ENCODE data around the gene GFOD2.
"Not testable (repeated sequence)": the region's sequence is repeated elsewhere in the genome, so short reads cannot be mapped to it uniquely, and the experiment has no call there.

Gene GFOD2, protein sequence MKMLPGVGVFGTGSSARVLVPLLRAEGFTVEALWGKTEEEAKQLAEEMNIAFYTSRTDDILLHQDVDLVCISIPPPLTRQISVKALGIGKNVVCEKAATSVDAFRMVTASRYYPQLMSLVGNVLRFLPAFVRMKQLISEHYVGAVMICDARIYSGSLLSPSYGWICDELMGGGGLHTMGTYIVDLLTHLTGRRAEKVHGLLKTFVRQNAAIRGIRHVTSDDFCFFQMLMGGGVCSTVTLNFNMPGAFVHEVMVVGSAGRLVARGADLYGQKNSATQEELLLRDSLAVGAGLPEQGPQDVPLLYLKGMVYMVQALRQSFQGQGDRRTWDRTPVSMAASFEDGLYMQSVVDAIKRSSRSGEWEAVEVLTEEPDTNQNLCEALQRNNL

DNA sequence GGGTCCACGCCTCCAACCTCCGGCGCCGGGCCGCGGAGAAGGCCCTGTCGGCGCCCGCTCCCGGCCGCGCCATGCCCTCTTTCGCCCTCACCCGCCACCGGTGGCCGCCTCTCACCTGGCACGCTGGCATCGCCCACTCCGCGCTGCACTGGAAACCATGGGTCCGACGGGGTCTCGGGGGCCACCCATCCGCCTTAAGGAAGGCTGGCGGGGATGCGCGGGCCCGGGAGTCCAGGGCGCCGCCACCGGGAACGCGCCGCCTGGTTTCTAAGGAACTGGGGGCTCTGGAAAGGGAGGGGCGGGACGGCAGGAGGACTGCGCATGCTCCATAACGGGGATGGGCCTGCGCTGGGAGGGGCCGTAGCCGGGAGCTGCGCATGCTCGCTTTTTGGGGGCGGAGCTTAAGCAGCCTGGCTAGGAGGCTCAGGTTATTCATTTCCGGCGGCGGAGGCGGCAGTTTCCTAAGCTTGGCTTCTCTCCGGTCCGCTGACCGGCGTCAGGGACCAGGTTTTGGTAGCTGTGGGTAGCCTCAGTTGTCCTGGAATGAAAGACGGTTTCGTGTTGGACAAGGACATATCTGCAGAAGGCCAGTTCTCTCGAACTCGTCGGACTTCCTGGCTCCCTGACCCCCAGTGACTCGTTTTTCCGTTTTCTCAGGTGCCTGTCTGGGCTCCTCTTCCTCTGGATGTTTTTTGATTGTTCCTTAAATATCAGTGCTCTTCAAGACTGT, at the start of gene GFOD2:
Gene GFOD2, minus strand, starts transcription at position 269 of the 730 bp plus-strand sequence. CDS start 33,601 bp downstream, outside the sequence.
- peak; percentile 69 for DNase-seq

DNA sequence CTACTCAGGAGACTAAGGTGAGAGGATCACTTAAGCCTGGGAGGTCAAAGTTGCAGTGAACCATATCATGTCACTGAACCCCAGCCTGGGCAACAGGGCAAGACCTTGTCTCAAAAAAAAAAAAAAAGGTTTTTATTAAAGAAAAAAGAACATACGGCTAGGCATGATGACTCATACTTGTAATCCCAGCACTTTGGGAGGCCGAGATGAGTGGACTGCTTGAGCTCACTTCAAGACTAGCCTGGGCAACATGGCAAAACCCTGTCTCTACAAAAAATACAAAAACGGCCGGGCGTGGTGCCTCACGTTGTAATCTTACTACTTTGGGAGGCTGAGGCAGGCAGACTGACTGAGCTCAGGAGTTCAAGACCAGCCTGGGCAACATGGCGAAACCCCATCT, 48.8 kb upstream of the GFOD2 start:
- DNase-seq, result no peak

DNA sequence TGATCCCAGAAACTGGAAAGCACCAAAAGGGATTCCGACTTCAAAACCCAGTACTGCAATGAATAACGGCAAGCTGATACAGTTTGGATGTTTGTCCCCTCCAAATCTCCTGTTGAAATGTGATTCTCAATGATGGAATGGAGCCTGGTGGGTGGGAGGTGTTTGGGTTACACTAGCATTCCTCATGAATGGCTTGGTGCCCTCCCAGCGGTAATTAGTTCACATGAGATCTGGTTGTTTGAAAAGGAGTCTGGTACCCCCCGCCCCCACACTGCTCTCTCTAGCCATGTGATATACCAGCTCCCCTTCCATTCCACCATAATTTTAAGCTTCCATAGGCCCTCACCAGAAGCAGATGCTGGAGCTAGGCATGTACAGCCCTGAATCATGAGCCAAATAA, 47.2 kb upstream of the GFOD2 start:
- no peak for DNase-seq

DNA sequence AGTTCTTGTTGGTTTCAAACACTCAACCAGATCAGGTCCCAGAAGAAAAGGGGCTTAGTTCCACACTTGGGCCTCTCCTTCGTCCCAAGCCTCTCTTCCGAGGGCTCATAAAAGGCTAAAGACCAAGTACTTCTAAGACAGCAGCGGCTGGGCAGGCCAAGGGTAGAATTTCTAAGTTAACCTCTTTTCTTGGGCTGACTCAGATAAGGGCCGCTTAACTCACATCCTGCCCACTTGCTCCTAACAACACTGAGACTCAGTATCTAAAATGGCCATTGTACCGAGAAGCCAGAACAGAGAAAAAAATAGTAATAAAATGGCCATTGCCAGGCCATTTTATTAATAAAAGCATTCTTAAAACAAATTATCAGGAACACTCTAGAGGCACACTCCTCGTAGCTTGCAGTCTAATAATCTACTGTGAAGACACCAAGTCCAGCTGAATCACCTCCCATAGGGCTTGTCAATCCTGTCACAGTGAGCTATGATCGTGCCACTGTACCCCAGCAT, 45.1 kb upstream of the GFOD2 start:
- no peak for DNase-seq

DNA sequence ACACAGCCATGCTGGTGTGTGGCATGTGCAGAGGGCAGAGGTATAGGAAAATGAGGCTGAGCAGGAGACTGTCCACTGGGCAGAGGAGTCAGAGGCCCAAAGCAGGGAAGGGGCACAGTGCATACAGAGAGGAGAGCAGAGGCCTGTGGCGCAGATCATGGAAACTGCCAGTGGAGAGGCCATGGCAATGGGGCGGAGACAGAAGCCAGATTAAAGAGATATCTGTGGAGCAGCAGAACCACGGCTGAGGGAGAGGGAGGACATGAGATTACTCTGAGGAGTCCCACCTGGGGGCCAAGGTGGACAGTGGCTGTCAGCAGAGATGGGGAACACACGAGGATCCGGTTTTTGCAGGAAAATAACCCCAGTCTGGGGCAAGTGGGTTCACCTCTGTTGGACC, 44.0 kb upstream of the GFOD2 start:
- DNase-seq, result no peak

DNA sequence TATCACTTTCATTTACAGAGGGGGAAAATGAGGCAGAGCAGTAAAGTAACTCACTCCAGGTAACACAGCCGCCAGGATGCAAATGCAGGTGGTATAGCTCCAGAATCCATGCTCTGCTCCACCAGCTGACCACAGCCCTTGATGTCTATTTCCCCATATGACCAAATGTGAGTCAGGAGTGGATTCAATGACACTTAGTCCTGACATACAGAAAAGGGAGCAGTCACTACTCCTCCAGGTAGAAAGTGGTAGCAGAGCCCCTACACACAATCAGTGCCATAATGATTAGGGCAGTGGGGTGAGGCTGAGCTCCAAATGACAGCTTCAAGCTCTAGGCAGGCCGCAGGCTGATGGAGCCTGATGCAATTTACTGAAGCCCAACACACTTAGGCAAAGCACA, 43.3 kb upstream of the GFOD2 start:
- no peak for DNase-seq

DNA sequence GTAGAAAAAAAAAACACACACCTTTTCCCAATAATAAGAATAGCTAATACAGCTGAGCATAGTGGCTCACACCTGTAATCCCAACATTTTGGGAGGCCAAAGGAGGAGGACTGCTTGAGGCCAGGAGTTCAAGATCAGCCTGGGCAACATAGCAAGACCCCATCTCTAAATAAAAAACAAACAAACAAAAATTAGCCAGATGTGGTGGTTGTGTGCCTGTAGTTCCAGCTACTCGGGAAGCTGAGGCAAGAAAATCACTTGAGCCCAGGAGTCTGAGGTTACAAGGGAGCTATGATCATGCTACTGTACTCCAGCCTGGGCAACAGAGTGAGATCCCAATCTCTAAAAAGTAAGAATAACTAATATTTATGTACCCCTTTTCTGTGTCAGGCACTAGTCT, 42.8 kb upstream of the GFOD2 start:
- no peak for DNase-seq

DNA sequence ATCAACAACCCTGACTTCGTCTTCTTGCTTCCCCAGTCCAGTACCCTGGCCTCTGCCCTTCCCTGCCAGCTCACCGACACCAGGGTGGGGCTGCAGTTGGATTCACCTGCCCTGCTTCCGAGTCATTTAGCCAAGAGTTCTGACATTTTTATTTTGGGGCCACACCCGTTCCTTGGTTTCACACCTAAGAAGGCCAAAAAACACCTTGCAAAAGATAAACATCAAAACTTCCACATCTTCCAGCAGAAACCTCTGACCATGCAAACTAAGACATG, 41.8 kb upstream of the GFOD2 start:
- no peak for DNase-seq

DNA sequence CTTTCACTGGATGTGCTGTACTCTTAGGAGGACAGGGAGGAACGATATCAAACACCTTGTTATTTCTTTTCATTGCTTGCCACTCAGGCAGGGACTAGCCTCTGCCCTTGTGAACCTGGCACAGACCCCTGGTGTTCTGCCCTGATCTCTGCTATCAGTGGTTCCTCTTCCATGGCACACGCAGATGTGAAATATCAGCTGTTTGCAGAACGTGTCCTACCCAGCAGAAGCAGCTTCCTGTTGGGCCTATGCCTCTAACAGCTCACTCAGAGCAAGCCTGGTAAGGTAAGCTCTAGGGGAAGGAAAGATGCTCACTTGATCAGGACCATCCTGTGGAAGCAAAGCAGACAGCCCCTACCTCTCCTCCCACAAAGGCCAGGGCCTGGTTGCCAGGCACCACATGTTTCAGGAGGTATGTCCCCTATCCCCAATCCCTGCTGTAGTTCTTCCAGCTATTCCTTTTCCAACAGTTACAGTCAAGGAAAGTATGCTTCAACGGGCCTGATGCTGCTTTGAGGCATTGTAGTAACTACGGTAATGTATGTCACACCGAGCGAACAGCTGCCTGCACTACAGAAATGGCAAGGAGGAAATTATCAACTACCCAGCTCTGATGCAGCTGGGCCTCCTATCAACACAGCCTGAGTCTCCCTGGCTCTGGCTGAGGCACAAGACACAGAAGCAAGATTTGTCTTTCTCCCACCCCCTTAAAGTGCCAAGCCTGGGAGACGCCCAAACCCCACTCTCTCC, 41.3 kb upstream of the GFOD2 start:
- no peak for DNase-seq

DNA sequence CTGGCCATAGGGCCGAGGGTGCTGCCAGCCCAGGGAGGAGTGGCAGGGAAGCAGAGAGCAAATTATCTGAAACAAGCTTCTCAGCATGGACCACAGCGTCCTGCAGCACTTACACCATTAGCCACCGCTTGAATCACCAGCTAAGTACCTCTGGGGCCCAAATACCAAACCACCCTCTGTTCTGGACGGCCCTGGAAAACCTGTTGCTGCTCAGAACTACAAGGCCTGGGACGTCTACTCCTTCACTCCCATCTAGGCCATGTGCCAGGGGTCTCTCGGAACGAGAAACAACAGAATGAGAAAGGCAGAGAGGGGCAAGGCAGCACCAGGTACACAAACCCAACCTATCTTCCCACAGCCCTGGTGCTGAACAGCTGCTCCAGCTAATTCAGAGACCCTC, 39.9 kb upstream of the GFOD2 start:
- no peak for DNase-seq

DNA sequence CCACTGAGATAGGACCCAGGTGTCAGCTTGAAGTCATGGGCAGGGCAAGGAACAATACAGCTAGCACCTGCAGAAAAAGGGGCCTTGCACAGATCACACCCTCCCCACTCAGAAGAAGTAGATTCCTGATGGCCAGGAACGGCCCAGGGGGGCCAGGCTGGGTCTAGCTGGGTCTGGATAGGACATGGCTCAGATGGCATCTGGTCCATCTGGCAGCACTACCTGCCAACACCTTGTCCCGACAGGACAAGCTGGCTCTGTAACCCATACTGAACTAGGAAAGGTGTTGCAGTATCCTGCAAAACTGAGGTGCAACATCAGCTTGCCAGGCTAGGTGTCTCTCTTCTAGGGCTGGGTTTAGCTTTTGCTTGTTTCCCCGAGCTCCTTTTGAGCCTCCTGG, 38.9 kb upstream of the GFOD2 start:
- DNase-seq, result no peak

DNA sequence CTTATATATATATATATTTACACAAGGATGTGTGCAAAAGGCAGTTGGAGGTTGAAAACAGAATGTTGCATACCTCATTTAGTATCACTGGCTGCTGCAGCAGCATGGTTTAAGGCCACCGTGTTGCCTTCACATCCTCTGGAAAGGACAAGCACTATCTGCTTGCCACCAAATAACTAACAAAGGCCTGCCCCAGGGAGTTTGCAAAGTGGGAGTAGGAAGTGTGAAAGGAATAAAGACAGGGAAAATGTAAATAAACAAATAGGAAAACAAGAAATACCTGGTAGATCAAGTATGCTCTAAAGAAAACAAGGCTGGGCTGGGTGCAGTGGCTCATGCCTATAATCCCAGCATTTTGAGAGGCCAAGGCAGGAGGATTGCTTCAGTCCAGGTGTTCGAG, 33.5 kb upstream of the GFOD2 start:
- no peak for DNase-seq

DNA sequence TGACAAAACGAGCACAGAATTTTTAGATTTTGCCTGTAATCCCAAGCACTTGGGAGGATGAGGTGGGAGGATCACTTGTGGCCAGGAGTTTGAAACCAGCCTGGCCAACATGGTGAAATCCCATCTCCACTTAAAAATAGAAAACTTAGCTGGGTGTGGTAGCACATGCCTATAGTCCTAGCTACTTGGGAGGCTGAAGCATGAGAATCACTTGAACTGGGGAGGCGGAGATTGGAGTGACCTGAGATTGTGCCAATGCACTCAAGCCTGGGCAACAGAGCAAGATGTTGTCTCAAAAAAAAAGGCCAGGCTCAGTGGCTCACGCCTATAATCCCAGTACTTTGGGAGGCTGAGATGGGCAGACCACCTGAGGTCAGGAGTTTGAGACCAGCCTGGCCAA, 32.2 kb upstream of the GFOD2 start:
- not testable (repeated sequence) for DNase-seq

DNA sequence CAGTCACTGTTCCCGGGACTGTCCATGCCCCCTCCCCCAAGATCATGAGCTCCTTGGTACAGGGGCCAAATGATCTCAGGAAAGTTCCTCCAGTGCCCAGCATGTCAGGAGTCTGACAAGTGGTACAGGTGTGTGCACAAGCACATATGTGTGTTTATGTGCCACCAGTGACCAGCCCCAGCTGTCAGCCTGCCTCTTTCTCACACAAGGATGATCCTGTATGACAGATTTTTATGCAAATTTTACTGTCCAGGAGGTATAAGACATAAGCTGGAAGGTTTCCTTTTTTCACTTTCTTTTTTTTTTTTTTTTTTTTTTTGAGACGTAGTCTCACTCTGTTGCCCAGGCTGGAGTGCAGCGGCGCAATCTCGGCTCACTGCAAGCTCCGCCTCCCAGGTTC, 31.4 kb upstream of the GFOD2 start:
- DNase-seq, result no peak

DNA sequence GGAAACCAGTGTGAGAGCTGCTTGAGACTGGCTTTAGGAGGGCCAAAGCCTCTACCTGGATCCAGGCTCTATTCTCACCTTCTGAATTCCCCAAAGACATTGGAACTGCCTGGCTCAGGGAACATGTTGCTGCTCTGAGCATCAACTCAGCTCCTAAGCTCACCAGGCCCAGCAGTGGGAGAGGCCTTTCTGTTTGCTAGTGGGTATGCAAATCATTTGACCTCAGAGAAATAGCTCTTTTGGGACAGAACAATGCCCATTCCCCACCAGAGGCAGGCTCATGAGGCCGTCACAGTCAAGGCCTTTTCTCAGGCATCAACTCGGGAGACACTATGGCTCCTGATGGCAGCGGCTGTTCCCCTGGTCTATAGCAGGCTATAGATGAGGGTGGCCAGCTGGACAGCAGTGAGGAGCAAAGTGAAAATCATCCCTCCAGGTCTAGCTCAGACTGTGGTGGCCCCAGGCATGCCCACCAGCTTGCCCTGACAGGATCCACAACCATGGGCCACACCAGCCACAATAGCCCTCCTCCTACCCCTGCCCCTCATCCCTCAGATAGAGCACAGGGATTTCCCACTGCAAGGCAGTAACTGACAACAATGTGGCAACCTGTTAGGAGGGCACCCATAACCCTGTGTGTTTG, 30.4 kb upstream of the GFOD2 start:
- no peak for DNase-seq

DNA sequence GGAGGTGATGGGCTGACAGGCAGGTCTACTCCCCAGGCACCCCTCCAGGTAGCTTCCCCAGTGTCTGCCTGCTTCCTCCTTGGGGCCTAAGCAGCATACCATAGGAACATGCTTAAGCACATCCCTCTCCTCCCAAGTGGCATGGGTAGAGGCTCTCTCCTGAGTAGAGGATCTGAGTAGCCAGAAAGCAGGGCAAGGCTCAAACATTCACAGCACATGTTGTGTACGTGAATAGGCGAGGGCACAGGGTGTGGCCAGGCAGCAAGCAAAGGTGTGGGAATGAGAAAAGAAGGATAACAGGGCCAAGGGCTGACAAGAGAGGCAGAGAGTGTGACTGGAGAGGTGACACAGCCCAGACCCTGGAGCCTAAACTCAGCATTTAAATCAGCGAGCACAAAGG, 29.7 kb upstream of the GFOD2 start:
- no peak for DNase-seq

DNA sequence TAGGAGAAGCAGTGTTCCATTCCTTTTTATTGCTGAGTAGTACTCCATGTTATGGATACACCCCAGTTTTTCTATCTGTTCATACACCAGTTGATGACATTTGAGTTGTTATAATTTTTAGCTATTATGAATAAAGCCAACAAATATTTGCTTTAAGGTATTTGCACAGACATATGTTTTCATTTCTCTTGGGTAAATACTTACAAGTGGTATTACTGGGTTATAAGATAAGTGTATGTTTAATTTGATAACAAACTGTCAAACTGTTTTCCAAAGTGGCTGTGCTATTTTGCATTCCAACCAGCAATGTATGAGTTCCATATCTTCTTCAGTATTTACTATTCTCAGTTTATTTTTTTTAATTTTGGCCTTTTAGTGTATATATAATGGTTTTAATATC, 27.7 kb upstream of the GFOD2 start:
- DNase-seq, result no peak

DNA sequence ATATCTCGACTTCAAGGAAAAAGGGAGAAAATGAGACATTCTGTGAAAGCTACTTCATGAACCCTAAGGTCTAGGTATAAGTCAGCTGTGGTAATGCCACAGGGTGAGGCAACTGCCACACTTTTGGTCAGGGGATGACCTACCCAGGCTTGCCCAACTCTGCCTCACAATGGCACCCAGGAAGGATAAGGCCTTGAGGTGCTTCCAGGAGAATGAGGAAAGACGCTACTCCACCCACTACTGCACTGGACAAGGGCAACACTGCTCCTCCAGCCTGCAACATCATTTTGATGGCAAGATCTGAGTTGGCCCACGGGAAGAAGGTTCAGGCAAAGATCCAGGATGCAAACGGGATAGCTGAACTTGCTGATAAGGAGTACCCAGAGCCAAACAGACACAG, 22.0 kb upstream of the GFOD2 start:
- no peak for DNase-seq

DNA sequence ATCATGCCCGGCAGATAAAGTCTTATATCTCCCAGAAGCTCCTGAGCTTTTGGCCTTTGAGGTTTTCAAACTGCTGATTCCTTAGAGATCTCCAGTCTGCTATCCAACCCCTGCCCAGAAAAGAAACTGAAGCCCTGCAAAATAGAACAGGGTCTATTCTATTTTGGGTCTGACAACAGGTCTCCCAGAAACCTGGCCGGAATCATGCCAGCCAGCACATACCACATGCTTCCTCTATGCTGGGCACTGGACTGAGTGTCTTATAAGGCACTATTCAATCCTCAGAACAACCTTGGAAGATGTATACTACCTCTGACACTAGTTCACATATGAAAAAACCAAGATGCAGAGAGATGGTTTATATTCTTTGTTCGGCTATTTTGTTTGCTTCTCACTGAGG, 21.3 kb upstream of the GFOD2 start:
- DNase-seq, result no peak

DNA sequence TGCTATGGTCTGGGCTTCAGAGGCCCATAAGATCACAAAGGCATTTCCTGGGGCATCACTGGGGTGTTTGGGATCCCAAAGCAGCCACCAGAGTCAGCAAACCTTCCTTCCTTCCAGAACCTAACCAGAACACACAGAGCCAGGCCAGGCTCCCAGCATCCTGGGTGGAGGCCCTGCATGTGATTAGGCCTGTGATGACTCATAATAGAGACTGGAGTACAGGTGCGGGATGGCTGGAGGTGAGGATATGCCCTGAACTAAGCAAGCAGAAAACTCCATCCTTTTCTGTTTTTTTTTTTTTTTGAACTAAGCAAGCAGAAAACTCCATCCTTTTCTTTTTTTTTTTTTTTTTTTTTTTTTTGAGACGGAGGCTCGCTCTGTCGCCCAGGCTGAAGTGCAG, 17.7 kb upstream of the GFOD2 start:
- no peak for DNase-seq

DNA sequence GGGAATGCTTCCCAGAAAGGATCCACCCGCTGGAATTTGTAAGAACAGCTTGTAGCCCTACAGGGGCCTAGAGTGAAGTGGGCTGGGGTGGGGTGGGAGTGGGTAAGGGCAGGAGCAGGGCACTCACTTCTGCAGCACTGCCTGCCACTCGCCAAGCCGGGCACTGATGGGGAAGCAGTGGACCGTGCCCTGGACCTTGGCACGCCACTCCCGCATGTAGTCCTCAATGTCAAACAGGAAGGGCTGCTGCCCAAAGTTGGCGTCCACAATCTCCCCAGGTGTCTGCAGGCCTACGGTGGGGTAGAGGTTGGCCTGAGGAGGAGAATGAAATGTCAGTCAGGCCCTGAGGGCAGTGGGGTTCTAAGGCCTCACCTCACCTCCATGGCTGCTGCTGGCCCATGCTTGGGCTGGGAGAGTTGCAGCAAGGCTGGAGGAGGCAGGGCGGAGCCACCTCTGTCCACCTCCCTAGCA, 15.7 kb upstream of the GFOD2 start:
- DNase-seq, result no peak

DNA sequence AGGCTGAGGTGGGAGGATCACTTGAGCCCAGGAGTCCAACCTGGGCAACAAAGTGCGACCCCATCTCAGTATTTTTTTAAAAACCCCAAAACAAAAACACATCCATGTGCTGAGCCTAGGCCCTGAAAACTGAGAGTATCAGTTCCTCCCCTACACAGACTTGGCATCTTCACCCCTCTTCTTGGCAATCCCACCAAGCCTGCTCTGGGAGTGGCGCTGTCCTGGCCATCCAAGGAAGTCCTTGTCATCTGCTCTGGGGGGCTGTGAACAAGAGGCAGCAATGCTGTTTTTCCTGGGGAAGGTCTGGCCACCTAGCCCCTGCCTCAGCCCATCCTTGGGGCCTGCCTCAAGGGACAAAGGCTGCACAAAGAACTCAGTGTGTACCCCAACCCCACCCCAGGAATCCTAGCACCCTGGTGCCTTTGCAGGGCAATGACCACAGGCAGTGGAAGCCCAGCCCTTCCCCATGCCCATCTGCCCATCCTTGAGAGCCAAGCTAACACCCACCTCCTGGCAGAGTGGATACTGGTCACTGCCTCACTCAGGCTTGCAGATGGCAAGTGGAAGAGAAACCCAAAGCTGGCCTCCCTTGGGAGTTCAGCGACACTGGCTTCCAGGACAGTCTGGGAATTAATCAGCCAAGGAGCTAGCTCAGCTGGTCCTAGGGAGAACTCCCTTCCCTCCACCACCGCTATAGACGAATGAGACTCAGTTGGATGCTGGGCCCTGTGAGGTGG, 14.8 kb upstream of the GFOD2 start:
- no peak for DNase-seq

DNA sequence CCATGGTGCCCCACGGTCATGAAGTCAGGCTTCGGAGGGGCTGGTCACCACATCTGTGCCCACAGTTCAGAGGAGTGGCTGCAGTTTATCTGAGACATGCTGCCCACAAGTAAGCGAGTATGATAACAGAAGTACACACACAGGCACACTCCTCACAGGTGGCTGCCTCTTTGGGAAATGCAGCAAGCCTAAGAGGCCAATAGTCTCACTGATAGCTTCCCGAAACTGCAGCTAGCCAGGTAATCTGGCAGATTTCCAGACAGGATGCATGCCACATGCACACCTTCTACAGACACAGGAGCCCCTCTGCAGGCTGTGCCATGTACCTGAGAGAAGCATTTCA, 12.6 kb upstream of the GFOD2 start:
- DNase-seq, result no peak
